ENCODE data around the gene FEM1C. TPM values are rescaled to one million over a fixed set of nuclear protein-coding genes. Genes with fewer than 3 reads are reported as not detected.

FEM1C gene
- total RNA-seq, 1 donor from 2014 or later, result 28.7 TPM

DNA sequence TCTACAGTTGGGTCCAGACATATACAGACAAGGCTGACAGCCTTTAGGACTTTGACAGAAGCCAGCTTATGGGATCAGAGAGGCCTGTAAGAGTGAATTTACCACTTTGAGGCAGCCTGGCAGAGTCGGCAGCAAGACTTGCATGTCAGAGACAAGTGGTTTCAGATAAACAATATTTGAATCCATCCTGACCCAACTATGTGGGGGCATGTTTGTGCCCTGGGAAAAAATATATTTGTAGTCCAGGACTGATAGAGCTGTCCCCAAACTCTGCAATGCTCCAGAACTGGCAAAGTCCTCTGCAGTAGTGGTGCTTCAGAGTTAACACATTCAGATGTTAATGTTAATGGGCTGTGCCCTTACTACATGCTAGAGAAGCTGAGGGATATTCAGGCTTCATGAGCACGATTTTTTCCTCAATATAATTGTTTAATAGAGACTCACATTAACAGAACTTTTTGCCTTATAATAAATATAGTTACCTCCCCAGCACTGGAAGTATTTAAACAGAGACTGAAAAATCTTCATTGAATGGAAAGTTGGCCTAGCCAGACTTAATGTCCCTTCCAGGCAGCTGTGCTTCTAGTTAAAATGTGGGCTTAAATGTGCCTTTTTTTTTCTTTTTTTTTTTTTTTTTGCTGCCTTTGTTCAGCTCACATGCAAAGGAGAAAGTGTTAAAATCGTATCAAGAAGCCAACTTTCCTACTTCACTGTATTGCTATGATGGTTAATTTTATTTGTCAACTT lies 42.9 kb downstream of the FEM1C start:
- no peaks in the 10 kb centered on the region for H4K20me1 ChIP-seq (ENCODE audit: low read depth)
- Mint-ChIP-seq H3K4me1 (no peaks in the 10 kb centered on the region), H3K27me3 (ENCODE audit: insufficient read depth, low read depth) (no peaks in the 10 kb centered on the region), H3K27ac (no peak overlapping the region), H3K36me3 (no peaks in the 10 kb centered on the region), H3K9me3 (no peaks in the 10 kb centered on the region), H3K4me3 (no peak overlapping the region)
- no peaks in the 10 kb centered on the region for H3K27me3 ChIP-seq
- no peak overlapping the region for H3K4me3 ChIP-seq
- no peaks in the 10 kb centered on the region for H3K79me2 ChIP-seq (ENCODE audit: low read depth)
- TF ChIP-seq EZH2 (IDR thresholded peaks at IDR 0.05), result no peak
- TF ChIP-seq EZH2phosphoT487 (IDR thresholded peaks at IDR 0.05), result no peak
- TF ChIP-seq, protein P1, sequence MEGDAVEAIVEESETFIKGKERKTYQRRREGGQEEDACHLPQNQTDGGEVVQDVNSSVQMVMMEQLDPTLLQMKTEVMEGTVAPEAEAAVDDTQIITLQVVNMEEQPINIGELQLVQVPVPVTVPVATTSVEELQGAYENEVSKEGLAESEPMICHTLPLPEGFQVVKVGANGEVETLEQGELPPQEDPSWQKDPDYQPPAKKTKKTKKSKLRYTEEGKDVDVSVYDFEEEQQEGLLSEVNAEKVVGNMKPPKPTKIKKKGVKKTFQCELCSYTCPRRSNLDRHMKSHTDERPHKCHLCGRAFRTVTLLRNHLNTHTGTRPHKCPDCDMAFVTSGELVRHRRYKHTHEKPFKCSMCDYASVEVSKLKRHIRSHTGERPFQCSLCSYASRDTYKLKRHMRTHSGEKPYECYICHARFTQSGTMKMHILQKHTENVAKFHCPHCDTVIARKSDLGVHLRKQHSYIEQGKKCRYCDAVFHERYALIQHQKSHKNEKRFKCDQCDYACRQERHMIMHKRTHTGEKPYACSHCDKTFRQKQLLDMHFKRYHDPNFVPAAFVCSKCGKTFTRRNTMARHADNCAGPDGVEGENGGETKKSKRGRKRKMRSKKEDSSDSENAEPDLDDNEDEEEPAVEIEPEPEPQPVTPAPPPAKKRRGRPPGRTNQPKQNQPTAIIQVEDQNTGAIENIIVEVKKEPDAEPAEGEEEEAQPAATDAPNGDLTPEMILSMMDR (IDR thresholded peaks at IDR 0.05), result no peak
- H3K9ac ChIP-seq, result no peak overlapping the region
- no peak for DNase-seq (ENCODE audit: low spot score)
- H3K27ac ChIP-seq, result no peak overlapping the region
- H3K4me2 ChIP-seq, result no peak overlapping the region
- no peaks in the 10 kb centered on the region for H3F3A ChIP-seq (ENCODE audit: low read depth)
- no peaks in the 10 kb centered on the region for H3K4me1 ChIP-seq
- H3K36me3 ChIP-seq, result no peaks in the 10 kb centered on the region
- H2AFZ ChIP-seq (replicated peaks), result no peak overlapping the region
- no peaks in the 10 kb centered on the region for H3K9me3 ChIP-seq (ENCODE audit: low read depth)

DNA sequence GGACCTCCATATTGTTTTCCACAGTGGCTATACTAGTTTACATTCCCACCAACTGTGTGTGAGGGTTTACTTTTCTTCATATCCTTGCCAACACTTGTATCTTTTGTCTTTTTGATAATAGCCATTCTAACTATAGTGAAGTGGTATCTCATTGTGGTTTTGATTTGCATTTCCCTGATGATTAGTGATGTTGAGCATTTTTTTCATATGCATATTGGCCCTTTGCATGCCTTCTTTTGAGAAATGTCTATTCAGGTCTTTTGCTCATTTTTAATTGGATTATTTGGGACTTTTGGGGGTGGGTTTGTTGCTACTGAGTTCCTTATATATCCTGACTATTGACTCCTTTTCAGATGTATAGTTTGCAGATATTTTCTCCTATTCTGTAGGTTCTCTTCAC lies 44.4 kb downstream of the FEM1C start:
- no peak overlapping the region for H2AFZ ChIP-seq (replicated peaks)
- H3K4me1 ChIP-seq, result no peaks in the 10 kb centered on the region
- H3K4me3 ChIP-seq, result no peak overlapping the region
- H3K27ac ChIP-seq, result no peak overlapping the region
- no peaks in the 10 kb centered on the region for H3K36me3 ChIP-seq
- no peaks in the 10 kb centered on the region for H3F3A ChIP-seq (ENCODE audit: low read depth)
- H3K27me3 ChIP-seq, result no peaks in the 10 kb centered on the region
- no peaks in the 10 kb centered on the region for H3K36me3 Mint-ChIP-seq
- H3K27ac Mint-ChIP-seq, result no peak overlapping the region
- H4K20me1 ChIP-seq (ENCODE audit: low read depth), result no peaks in the 10 kb centered on the region
- TF ChIP-seq, protein P1 (IDR thresholded peaks at IDR 0.05), result no peak
- TF ChIP-seq EZH2 (IDR thresholded peaks at IDR 0.05) (no peak), EZH2phosphoT487 (IDR thresholded peaks at IDR 0.05) (no peak)
- H3K9me3 ChIP-seq (ENCODE audit: low read depth), result no peaks in the 10 kb centered on the region
- no peak for DNase-seq (ENCODE audit: low spot score)
- H3K4me1 Mint-ChIP-seq, result no peaks in the 10 kb centered on the region
- no peak overlapping the region for H3K9ac ChIP-seq
- no peaks in the 10 kb centered on the region for H3K9me3 Mint-ChIP-seq
- H3K27me3 Mint-ChIP-seq (ENCODE audit: insufficient read depth, low read depth), result no peaks in the 10 kb centered on the region
- no peak overlapping the region for H3K4me2 ChIP-seq
- no peaks in the 10 kb centered on the region for H3K79me2 ChIP-seq (ENCODE audit: low read depth)
- H3K4me3 Mint-ChIP-seq, result no peak overlapping the region

DNA sequence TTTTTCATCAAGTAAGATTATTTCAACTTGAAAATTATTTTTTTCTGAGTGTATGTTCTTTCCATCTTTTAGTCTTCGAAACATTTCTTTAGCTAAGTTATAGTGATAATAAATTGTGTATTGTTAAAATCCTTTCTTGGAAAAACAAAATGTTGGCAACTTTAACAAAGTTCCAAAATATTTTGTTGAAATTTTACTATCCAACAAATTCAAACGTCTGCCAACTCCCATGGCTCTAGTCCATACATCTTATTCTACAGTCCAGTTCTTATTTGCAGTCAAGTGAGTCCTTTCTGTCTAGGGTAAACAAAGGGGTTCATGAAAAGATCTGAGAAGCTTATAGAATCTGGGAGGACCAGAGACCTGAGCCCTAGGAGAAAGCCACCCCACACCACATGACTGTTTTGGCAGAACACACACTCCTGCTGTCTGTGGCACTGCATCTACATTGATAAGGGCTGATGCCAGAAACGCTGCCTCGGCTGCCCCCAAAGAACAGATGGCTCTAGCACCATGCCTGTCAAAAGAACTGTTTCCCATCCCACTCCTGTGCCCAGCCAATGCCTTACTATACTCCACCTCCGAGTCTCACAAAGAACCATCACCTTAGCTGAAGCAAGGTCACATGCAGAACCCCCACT lies 47.5 kb downstream of the FEM1C start:
- no peaks in the 10 kb centered on the region for H3K36me3 ChIP-seq
- no peak overlapping the region for H3K4me3 ChIP-seq
- TF ChIP-seq EZH2phosphoT487 (IDR thresholded peaks at IDR 0.05), result no peak
- TF ChIP-seq, protein P1 (IDR thresholded peaks at IDR 0.05), result no peak
- TF ChIP-seq EZH2 (IDR thresholded peaks at IDR 0.05), result no peak
- Mint-ChIP-seq H3K4me1 (peaks cover 6% of the 10 kb centered on the region), H3K9me3 (no peaks in the 10 kb centered on the region), H3K27me3 (ENCODE audit: insufficient read depth, low read depth) (no peaks in the 10 kb centered on the region), H3K36me3 (no peaks in the 10 kb centered on the region), H3K4me3 (no peak overlapping the region), H3K27ac (no peak overlapping the region)
- no peaks in the 10 kb centered on the region for H3K4me1 ChIP-seq
- no peaks in the 10 kb centered on the region for H3K27me3 ChIP-seq
- no peak overlapping the region for H3K9ac ChIP-seq
- H3K9me3 ChIP-seq (ENCODE audit: low read depth), result no peaks in the 10 kb centered on the region
- H2AFZ ChIP-seq (replicated peaks), result no peak overlapping the region
- no peak overlapping the region for H3K4me2 ChIP-seq
- no peaks in the 10 kb centered on the region for H4K20me1 ChIP-seq (ENCODE audit: low read depth)
- H3K27ac ChIP-seq, result no peak overlapping the region
- DNase-seq (ENCODE audit: low spot score), result no peak
- H3F3A ChIP-seq (ENCODE audit: low read depth), result no peaks in the 10 kb centered on the region
- no peaks in the 10 kb centered on the region for H3K79me2 ChIP-seq (ENCODE audit: low read depth)

Measured in neural progenitor cell (in vitro differentiated cells).